ENCODE results near the gene VASH1.

DNA sequence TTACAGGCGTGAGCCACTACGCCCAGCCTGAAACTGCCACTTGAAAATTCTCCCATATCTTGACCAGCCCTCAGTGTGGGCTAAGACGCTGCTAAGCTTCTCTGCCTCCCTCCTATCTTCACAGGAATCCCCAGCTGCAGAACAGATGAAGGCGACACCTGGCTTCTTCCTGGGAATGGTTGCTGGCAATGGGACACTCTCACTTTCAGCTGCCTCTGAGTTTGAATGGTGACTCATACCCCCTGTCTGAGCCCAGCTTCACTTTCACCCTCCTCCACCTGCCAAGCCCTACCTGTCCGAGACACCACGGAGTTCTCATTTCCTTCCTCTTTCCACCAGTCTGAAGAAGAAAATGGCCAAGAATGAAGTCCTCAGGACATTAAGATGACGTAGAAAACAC lies 18.3 kb upstream of the VASH1 start:
- TF ChIP-seq, protein P1, sequence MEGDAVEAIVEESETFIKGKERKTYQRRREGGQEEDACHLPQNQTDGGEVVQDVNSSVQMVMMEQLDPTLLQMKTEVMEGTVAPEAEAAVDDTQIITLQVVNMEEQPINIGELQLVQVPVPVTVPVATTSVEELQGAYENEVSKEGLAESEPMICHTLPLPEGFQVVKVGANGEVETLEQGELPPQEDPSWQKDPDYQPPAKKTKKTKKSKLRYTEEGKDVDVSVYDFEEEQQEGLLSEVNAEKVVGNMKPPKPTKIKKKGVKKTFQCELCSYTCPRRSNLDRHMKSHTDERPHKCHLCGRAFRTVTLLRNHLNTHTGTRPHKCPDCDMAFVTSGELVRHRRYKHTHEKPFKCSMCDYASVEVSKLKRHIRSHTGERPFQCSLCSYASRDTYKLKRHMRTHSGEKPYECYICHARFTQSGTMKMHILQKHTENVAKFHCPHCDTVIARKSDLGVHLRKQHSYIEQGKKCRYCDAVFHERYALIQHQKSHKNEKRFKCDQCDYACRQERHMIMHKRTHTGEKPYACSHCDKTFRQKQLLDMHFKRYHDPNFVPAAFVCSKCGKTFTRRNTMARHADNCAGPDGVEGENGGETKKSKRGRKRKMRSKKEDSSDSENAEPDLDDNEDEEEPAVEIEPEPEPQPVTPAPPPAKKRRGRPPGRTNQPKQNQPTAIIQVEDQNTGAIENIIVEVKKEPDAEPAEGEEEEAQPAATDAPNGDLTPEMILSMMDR (conservative IDR thresholded peaks at IDR 0.05 in 1 of 2, IDR thresholded peaks at IDR 0.05 in 1 of 2; ENCODE audit: low read depth in 1 of 2, low read length in 2 of 2) = no peak
- TF ChIP-seq EZH2 (IDR thresholded peaks at IDR 0.05; ENCODE audit: low read length, missing control alignments) = no peak
